GM20431 (cell line): ENCODE data around the gene AFF3.
"Not testable (repeated sequence)": the region's sequence is repeated elsewhere in the genome, so short reads cannot be mapped to it uniquely, and the experiment has no call there.

Source experiments
- in situ Hi-C: fragments of 300-500 bp; cut with MseI, MboI; formaldehyde crosslinking; loops from one replicate; pipeline ENCODE4 v1.15.0; 2020; ENCODE audit warnings: low sequenced_read_pairs; ENCODE audit not compliant: unreplicated experiment

AFF3 gene

DNA sequence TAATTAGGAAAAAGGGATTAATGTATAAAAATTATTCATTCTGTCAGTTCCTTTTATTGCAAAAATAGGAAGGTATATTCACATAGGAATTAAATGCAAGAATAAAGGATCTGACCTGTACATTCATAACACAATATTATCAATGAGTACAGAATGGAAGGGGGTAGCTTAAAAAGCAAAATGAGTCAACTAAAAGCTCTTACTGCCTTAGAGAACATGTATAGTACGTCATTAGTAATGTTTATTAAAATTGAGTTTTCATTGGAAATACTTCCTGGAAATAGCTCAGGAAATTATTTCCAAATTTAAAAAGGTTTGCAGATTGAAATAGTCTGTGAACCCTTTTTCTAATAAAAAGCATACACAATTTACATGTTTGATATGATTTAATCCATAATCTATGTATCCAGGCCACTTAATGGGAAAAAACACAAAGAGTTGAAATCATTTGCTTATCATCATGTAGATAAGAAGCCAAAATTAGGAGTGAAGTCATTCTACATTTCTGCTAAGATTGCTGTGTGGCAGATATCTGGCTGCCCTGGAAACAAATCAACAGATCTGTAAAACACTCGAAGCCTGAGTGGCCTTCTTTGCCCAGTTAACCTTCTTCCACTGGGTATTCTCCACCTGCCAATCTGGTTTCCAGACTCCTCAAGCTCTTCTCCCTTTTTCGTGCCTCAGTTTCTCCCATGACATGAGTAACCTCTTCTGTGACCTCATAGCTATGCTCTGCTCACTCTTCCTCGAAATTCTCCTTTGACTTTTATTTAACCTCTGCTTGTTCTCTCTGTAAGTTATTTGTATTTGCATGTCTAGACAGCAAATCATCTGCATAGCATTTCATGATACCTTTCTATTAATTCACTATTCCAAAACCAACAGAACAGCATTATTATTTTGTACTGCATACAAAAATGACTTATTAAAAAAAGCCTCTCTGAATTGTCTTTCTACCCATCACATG is 471.3 kb downstream of the AFF3 start:
- in situ Hi-C loops = no loop called here

DNA sequence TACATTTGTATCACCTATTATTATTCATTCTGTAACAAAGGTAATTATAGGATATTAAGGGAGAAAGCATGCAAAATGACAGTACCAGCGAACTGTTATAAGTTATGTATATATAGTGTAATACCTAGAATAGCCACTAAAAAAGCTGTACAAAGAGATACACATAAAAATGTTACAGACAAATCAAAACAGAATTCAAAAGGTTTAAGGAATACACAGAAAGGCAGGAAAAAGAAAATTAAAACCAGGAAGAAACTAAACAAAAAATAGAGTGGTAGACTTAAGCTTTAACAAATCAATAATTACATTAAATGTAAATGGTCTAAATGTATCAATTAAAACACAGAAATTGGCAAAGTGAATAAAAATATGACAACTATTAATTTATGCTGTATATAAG is 476.1 kb downstream of the AFF3 start:
- in situ Hi-C loops = no loop called here

DNA sequence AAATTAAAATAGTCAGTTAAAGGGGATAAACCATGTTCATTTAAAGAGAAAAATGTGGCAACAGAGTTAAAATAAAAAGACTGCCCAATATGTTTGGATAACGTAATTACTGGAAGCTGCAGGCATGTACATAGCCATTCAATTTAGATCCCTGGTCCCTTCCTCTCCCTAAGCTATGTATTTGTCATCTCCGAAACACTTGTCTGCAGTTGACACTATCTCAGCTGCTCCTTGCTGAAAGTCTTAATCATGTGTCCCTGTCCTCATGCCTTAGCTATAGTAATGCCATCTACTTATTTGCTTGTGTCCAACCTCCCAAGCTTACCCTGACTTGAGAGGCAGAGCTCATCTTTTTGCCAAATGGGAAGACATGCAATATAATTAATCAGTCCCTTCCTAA is 478.7 kb downstream of the AFF3 start:
- in situ Hi-C loops = no loop called here

DNA sequence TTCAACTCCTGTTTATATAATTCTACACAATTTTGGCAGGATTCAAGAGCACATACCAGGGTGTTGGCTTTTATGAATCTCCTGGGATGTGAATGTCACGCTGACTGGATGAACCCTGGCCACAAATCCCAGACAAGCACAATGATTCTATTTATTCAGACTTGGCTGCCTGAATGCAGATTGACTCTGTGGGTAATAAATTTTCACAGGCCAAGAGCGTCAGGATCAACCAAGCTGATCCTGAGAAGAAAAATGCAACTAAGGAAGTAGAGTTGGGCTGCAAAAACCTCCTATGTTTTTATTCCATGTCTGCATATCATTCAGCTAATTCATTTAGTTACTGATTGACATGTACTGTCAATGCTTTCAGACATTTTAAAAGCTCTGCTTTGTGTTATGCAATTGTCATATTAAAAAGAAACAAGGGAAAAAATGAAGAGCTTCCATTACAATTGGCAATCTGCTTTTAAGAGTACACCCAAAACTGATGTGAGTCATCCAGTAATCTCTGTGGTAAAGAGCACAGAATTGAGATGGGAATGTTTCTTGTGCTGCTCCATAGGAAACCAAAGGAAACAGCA is 479.5 kb downstream of the AFF3 start:
- in situ Hi-C loops = no loop called here

DNA sequence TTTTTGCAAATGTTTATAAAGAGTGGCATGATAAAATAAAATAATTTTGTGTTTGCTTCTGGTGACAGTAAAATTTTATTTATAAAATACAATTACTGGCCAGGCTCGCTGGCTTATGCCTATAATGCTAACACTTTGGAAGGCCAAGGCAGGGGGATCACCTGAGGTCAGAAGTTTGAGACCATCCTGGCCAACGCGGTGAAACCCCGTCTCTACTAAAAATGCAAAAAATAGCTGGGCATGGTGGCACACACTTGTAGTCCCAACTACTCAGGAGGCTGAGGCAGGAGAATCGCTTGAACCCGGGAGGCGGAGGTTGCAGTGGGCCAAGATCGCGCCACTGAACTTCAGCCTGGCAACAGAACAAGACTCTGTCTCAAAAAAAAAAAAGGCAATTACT is 480.6 kb downstream of the AFF3 start:
- in situ Hi-C loops = not testable (repeated sequence)

DNA sequence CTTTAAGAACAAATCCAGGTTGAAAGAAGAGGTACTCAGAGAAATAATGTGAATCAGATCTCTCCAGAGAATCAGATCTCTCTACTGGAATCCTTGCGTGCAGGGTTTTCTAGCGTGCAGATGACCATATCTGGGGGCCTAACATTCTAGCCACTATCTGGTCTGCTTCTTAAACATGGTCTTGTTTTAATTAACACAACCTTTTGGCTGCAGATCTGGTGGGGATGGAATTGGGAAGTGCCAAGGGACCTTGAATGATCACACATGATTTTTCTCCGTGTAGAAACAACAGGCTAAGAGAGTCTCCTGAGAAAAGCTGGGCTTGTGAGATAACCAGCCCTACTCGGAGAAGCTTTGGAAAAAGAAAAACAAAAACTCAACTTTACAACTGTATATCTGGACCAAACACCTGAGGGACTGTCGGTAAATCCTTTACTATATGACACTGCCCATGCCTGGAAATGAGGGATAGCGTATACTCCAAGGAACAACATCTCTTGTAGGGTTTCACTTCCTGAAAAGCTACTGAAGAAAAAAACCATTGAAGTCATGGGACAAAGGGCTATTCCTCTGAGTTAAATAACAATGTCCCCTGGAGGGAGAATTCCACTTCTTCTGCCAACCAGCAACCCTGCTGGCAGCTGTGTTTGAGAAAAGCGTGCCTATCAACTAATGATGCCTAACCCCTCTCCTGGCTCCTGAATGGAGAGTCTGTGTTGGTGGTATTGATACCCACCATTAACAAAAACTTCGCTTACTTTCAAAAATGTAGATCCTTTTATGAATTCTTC is 481.6 kb downstream of the AFF3 start:
- in situ Hi-C loops = no loop called here

DNA sequence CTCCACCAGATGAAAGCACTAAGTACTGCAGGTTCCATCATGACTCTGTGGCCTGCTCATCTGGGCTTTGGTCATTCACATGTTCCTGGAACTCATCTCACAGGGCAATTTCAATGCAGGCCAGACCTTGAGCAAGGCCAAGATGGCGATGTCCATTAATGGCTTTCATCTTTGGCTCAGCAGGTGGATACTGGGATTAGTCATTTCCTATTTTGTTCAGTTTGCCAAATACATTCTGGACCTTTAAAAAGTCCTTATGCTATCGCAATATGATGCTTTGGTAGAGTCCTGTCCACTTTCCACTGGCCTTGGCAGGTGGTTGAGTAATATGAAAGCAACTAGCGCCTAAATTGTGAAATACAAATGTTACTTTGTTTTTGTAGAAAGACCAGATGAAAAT is 482.5 kb downstream of the AFF3 start:
- in situ Hi-C loops = no loop called here

DNA sequence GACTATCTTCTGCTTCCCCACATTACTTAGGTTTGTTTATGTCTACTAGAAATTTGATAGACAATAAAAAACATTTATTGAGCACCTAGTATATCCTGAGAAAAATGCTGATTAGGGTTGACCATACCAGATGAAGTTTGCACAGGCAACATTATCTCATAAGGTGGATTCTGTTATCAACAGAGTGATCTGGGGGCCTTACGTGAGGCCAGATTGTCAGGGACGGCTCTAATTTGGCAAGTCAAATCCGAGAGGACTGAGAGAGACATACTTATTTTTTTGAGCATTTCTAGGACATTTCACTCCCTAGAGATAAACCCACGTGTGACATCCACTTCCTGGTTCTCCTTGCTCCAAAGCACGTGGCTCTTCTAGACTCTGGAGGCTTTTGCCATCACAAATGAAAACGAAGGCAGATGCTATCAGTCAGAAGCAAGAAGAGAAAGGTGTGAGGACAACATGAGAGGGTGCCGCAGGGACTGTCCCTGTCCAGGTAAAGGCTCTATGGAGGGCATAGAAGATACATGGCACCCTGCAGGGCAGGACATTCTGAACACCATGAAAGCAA is 484.6 kb downstream of the AFF3 start:
- in situ Hi-C loops = no loop called here

DNA sequence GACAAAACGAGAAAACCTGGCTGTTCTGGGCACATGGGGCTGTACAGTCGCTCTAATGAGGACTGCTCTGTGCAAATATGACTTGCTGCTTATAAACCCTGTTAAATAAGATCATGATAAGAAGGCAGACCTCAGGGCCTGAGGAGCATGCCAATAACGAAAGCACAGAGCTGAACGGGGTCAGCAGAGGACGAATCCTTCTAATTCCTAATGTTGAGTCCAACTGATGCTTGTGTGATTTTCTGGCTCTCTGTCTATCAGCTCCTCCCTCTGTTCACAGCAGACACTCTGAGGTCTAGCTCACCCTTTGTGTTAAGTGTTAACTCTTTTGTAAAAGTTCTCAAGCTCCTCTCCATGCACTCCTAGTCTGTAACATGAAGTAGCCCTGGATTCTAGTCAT is 485.4 kb downstream of the AFF3 start:
- in situ Hi-C loops = no loop called here

DNA sequence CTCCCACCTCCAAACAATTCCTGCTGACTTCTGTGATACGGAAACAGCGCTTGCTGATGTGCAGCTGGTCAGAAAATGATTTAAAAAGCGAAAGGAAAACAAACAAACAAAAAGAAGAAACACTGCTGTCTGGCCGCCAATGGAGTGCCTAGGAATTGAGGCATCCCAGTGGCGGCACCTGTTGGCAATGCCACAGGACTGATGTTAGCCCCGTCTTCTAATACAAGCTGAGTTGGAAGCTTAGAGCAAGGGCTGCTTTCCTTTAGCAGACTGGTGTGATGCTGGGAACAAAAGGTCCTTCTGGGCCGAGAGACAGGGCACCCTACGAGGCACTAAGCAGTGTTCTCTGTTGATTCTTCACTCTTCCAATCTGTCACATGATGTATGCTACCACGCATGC is 489.0 kb downstream of the AFF3 start:
- in situ Hi-C loops = no loop called here

DNA sequence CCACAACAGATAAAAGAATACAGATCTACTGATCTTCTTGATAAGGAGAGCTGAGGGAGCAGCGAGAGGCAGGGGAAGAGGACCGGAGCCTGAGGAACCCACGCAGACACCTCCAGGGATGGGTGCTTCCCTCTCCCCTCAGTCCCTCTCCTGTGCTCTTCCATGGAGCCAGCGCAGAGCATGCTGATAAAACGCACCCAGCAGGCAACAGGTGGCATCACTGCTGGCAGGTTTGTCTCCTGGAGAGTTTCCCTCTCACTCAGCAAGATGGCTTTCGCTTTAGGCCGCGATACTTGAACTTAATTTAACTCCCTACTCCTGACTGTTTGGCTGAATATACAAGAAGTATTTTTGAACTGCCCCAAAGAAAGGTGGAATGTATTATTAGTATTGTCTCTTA is 489.5 kb downstream of the AFF3 start:
- in situ Hi-C loops = no loop called here

DNA sequence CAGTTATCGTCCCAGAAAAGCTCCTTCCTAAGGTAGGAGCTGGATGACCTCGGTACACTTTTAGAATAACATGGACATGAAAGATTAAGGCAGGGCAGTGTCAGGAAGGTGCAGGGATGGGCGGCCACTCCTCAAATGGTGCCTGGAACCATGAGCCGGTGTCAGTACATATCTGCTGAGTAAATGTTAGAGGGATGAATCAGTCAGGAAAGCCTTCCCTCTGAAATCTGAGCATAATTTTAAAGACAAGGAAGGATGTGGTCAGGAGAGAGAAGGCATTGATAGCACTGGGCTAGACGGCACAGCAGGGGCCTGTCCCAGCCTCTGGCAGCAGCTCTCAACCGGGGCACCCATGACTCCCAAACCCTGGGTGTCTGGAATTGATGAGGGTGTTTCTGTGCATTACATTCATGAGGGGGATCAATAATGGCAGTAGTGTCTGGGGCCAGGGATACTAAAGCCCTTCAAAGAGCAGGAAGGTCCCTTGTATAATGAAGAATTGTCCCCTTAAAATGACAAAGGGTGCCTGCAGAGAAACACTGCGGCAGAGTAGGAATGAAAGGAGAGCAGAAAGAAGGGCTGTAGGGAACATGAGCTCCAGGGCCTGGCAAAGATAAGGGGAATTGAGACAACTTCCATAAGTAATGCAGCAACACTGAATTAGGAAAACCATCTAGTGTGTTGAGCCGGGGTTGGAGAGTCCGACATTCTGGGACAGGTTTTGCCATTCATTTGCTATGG is 490.3 kb downstream of the AFF3 start:
- in situ Hi-C loops = no loop called here

DNA sequence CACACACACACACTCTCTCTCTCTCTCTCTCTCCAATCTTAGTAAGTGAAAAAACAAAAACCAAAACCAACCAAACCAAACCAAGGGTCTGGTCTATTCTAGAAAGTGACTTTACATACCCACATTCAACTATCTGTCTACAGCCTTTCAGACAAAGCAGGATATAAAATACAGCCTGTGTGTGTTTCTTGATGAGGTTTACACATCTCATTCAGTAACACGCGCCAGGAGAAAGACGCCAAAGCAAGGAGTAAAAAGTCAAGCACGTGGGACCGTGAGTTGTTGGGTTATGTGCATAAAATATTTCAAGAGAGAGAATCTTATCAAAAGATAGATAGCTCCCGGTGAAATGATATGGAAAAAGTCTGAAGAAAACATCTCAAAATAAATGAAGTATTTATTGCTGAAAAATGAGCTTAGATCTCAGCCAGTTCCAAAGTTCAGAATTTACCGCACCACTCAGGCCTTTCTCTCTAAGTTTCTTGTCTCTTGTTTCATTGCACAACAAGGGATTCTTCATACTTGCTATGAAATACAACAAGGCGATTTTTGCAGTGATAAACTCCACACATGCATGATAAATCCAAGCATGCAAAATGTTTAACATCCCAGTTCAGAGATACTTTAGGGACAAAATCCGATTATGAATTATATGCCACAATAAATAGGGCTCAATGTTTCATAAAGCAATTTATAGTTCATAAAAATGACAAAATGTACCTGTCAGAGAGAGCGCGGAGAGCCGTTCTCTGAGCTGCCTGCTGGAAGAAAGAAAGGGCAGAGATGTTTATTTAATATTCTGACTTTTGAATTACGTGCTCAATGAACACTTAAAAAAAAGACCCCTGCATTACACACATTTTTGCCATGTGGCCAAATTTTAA is 493.2 kb downstream of the AFF3 start:
- in situ Hi-C loops = no loop called here

DNA sequence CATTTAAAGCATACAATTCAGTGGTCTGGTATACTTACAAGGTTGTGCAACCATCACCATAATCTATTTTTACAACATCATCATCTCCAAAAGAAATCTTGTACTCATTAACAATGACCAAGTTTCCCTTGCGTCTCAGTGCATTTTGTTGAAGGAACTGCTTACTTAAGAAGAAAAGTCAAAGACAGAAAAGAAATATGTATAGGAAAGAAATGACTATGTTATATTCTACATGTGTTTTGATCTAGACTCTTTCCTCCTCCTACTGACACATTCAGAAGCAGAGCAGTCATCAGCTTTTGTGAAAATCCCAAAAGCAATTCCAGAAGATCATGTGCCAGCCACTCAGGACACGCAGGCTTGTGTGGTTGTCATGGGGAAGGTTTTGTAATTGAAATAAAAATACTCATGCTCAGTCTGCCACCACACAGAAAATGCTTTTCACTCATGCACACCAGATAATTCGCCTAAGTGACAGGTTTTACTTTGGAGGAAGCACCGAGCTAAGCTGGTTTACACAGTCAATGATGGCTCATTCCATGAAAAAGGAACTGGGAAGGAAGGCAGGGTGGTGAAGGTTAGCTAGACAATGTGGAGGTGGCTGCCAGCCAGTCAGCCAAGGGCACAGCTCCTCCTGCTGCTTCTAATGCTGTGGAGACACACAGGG is 494.1 kb downstream of the AFF3 start:
- in situ Hi-C loops = no loop called here

DNA sequence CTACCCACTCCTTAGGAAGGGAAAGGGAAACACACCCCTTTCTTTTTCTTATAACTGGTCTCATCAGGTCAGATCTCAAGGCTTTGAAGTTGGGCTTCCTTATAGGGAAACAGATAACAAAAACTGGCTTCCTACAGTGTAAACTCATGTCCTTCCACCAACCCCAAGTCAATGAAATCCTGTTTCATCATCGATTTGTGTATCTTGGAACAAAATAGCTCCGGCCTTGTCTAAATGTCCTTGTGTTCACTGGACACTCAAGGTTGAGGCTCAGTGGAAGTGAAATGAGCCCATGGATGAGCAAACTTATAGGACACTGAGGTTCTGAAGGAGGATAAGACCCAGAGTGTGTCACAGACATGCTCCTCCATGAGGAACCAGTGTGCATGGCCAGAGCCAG is 496.4 kb downstream of the AFF3 start:
- in situ Hi-C loops = no loop called here

DNA sequence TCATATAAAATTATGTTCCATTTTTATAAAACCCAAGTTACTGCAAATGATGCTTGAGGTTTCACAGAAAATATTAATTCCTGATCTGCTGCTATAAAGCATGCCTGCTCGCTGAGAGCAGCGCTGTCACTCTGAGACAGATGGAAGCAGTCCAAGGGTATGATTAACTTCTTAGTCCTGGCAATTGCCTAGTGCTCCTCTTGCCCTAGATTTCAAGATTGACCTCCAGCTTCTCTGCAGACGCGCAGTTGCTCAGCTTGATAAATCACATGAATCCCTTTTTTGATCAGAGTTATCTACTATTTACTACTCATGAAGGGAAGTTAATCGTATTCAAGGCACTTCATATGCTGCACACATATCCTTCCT is 498.0 kb downstream of the AFF3 start:
- in situ Hi-C loops = no loop called here

DNA sequence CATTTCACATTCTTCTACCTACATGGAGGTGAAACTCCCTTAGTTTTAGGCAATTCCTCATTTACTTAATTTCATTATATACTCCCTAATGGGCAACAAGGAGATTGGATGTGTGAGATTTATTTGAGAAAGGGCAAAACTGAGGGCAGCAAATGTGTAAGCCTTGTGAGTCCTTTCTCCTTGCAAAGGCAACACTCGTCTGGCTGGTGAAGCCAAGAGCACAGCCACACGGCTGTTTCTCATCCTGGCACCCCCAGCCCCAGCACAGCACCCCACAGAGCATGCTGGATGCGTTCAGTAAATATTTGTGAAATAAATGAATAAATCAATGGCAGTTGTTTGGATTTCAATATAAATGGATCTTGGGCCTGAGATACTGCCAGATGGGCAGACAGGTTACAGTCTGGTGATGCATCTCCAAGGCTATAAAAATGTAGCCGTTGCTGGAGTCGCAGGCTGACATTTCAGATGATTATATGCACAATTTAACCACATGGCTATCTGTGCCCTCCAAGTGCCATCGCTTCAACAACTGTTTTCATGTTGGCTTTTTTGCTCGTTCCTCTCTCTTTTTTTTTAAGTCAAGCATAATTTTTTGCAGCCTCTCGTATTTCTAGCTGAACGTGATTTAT is 498.5 kb downstream of the AFF3 start:
- in situ Hi-C loops = no loop called here

DNA sequence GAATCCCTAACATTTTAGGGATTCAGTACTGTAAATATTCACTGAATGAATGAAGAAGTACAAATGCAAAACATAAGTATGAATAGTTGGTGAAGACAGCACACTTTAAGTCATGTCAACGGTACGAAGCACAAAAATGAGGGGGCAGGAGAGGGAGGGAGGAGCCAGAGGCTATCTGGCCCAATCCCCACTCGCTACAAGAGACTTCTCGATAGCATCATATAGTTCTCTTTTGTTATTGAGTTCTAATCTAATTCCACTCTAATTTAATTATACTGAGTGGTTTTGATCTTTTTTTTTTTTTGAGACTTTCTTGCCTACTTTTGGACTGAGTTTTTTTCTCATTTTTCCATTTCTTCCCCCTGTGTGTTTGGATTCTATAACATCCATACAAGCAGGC is 500.4 kb downstream of the AFF3 start:
- in situ Hi-C loops = no loop called here
